K562 (cell line): ENCODE measurements around the gene RPL22L1. TPM values are rescaled to one million over a fixed set of nuclear protein-coding genes. Genes with fewer than 3 reads are reported as not detected.
"Not testable (repeated sequence)": the region's sequence is repeated elsewhere in the genome, so short reads cannot be mapped to it uniquely, and the experiment has no call there.

Source experiments
- ATAC-seq: fragments of 200-7000 bp; cut with Tn5 transposase; 3 replicates; pipeline ENCODE4 v1.9.1; 2020; ENCODE audit warnings: moderate library complexity
- BruUV-seq: library from RNA; stranded (reverse); fragments of 400-500 nt; replicated peaks from 2 replicates; lab custom pipeline; 2021; lab: Mats Ljungman, UMichigan
- CTCF ChIA-PET: fragments of 300-600 bp; formaldehyde crosslinking; extraction: SDS; loops from one replicate; lab custom pipeline; 2021; ENCODE audit warnings: low intra/inter-chr PET ratio; lab: Yijun Ruan, JAX
- POLR2A ChIA-PET: fragments of 300-600, 350-650 bp; sonication (Branson Sonifier 250); formaldehyde crosslinking; extraction: SDS; loops from one replicate; lab custom pipeline; 2021; ENCODE audit warnings: antibody characterized with exemption, inconsistent platforms; lab: Yijun Ruan, JAX
- DNase-seq, 4 experiments: peaks; one replicate each; pipeline versions ENCODE4 v3.0.0 to v3.0.0-alpha.2; 2011 to 2018; ENCODE audit warnings: low spot score in 3 of 4, mixed read lengths in 3 of 4; ENCODE audit errors: extremely low read depth in 1 of 4
- FAIRE-seq: peaks from 2 replicates; lab custom pipeline; 2011; peaks lifted over from hg19 to GRCh38; lab: Jason Lieb, UNC
- H2AFZ ChIP-seq: 2 replicates; pipeline ENCODE4 v1.6.0; 2011; ENCODE audit warnings: low read depth, low read length, control low read depth, inconsistent platforms
- H3K27ac ChIP-seq: fragments of 200-600 bp; 3 replicates; pipeline ENCODE4 v1.8.0; 2011; ENCODE audit warnings: low read depth, mild to moderate bottlenecking, control low read depth, inconsistent platforms, low read length, moderate library complexity, mixed read lengths; ENCODE audit errors: extremely low read depth
- H3K27me3 ChIP-seq, 2 experiments: fragments of 300-600 bp in 1 of 2; 2 replicates in 1 of 2; 3 replicates in 1 of 2; pipeline versions ENCODE4 v1.6.0 to v1.8.0; 2011; ENCODE audit warnings: inconsistent platforms in 2 of 2, low read length in 2 of 2, mild to moderate bottlenecking in 1 of 2, mixed read lengths in 1 of 2, moderate library complexity in 1 of 2; ENCODE audit not compliant: control insufficient read depth in 2 of 2, insufficient read depth in 2 of 2
- H3K36me3 ChIP-seq: fragments of 300-600 bp; 3 replicates; pipeline ENCODE4 v1.8.0; 2011; ENCODE audit warnings: mild to moderate bottlenecking, low read length, inconsistent platforms; ENCODE audit not compliant: control insufficient read depth, insufficient read depth
- H3K4me1 ChIP-seq, 2 experiments: fragments of 200-600 bp in 1 of 2; replicated peaks in 1 of 2; 2 replicates in 1 of 2; 3 replicates in 1 of 2; pipeline versions ENCODE4 v1.5.1 to v1.8.0; 2011; ENCODE audit warnings: inconsistent platforms in 2 of 2, low read length in 2 of 2, mild to moderate bottlenecking in 1 of 2, mixed read lengths in 1 of 2, moderate library complexity in 1 of 2; ENCODE audit not compliant: control insufficient read depth in 2 of 2, insufficient read depth in 2 of 2
- H3K4me2 ChIP-seq: 2 replicates; pipeline ENCODE4 v1.6.1; 2011; ENCODE audit warnings: low read length, control low read depth, inconsistent platforms, mixed read lengths; ENCODE audit not compliant: insufficient read depth
- H3K4me3 ChIP-seq: fragments of 200-600 bp; sonication (generic), shearing (Covaris generic); 2 replicates; pipeline ENCODE4 v1.5.1; 2016; ENCODE audit warnings: control low read depth, inconsistent platforms
- H3K79me2 ChIP-seq: fragments of 200-600 bp; 3 replicates; pipeline ENCODE4 v1.8.0; 2011; ENCODE audit warnings: low read length, inconsistent platforms; ENCODE audit not compliant: control insufficient read depth, insufficient read depth
- H3K9ac ChIP-seq, 2 experiments: 2 replicates each; pipeline versions ENCODE4 v1.6.0 to v1.6.1; 2011; ENCODE audit warnings: low read depth in 2 of 2, low read length in 2 of 2, control low read depth in 1 of 2, inconsistent platforms in 1 of 2, mild to moderate bottlenecking in 1 of 2, mixed read lengths in 1 of 2; ENCODE audit not compliant: insufficient read depth in 1 of 2
- H3K9me1 ChIP-seq: one replicate; pipeline ENCODE4 v1.6.0; 2011; ENCODE audit warnings: inconsistent platforms, mild to moderate bottlenecking, low read length, moderate library complexity; ENCODE audit not compliant: control insufficient read depth, insufficient read depth
- H3K9me3 ChIP-seq: replicated peaks from 2 replicates; pipeline ENCODE4 v1.5.1; 2011; ENCODE audit warnings: low read depth, low read length, inconsistent platforms; ENCODE audit not compliant: control insufficient read depth, insufficient read depth
- H4K20me1 ChIP-seq: replicated peaks from 2 replicates; pipeline ENCODE4 v1.6.1; 2011; ENCODE audit warnings: low read length, inconsistent platforms, mixed read lengths; ENCODE audit not compliant: control insufficient read depth, insufficient read depth
- CBFA2T2 ChIP-seq: fragments of 450-650 bp; conservative IDR thresholded peaks from 2 replicates; pipeline ENCODE4 v1.6.1; 2017; ENCODE audit warnings: mild to moderate bottlenecking
- FOXA1 ChIP-seq: fragments of 450-650 bp; IDR thresholded peaks from 2 replicates; pipeline ENCODE4 v1.6.1; 2016; ENCODE audit warnings: mild to moderate bottlenecking, borderline replicate concordance
- WGBS: fragments of 100-300 bp; shearing (Covaris generic); methylation state at CpG from one replicate; pipeline ENCODE4 v1.1.6; 2016; ENCODE audit warnings: low coverage, mixed read lengths; ENCODE audit not compliant: insufficient coverage; ENCODE audit errors: missing lambda C conversion rate; 5-methylcytosine and 5-hydroxymethylcytosine counted together
- in situ Hi-C: fragments of 300-500 bp; cut with MboI; formaldehyde crosslinking; loops from 4 replicates; pipeline ENCODE4 v1.15.0; 2018; ENCODE audit warnings: inconsistent platforms, mixed read lengths
- intact Hi-C: fragments of 100-400 bp; cut with micrococcal nuclease; formaldehyde crosslinking; loops from 2 replicates; pipeline ENCODE4 v1.14.2; 2022
- polyA plus RNA-seq, 8 experiments: library from polyadenylated mRNA; depleted of rRNA in 4 of 8; stranded (reverse) in 5 of 8; unstranded in 3 of 8; fragments of >200 nt; fragmentation: Nextera tagmentation in 2 of 8; fragmentation: Illumina TruSeq in 1 of 8; extraction: Ambion mirVana in 2 of 8; extraction: Trizol in 1 of 8; gene quantifications; 2 replicates each; pipeline versions ENCODE4 v1.2.1 to v1.2.3, GENCODE V29; 2011 to 2014; ENCODE audit warnings: inconsistent platforms in 1 of 8, missing spikeins in 1 of 8
- total RNA-seq, 7 experiments: library from RNA; depleted of rRNA in 6 of 7; stranded (reverse); fragments of >200 nt in 6 of 7; fragmentation: Illumina TruSeq in 2 of 7; extraction: Trizol in 2 of 7; gene quantifications; 2 replicates each; pipeline versions ENCODE4 v1.2.1 to v1.2.3, GENCODE V29; 2011 to 2021; ENCODE audit warnings: low replicate concordance in 1 of 7

RPL22L1 gene
- total and polyA plus RNA-seq, 9 of the 15 experiments (the other 6 are each of a cell fraction or from before 2014, with no cell fraction given) = 53.9 to 198 (median 108) TPM

GRCh38 chr3:170897978-170898377 lies 28.0 kb upstream of the RPL22L1 start:
- Histone ChIP-seq H4K20me1 (no peaks in the 10 kb centered on the region), H3K4me2 (no peak overlapping the region), H3K36me3 (peaks cover 13% of the 10 kb centered on the region; the same call in 1 of the 3 replicates), H3K9me3 (0 out of 2 replicates have a peak, but pooled peaks cover 2% of the 10 kb centered on the region), H3K79me2 (no peaks in the 10 kb centered on the region), H3K4me3 (no peak overlapping the region), H3K27me3 (no peaks in the 10 kb centered on the region), H3K27ac (no peak overlapping the region), H3K9ac (no peak overlapping the region), H3K4me1 (peaks cover under 1 to 2% of the 10 kb centered on the region in 2 experiments; a peak in 1 of 5 replicates), H2AFZ (no peak overlapping the region), H3K9me1 (no peaks in the 10 kb centered on the region)
- no peak for ATAC-seq
- DNase-seq = no peak
- BruUV-seq = no TSS peak
- intact Hi-C loops (no loop called here), in situ Hi-C loops (no loop called here)
- FAIRE-seq = no peak
- ChIA-PET CTCF (no interaction called here), POLR2A (no interaction called here)
- no peak for TF ChIP-seq FOXA1
- no peak for TF ChIP-seq CBFA2T2
- 95% methylated on average over 2 of the region's 2 CpGs for WGBS

- BruUV-seq, H3K27me3 ChIP-seq, H3K4me2 ChIP-seq, FAIRE-seq, POLR2A ChIA-PET, H3K4me3 ChIP-seq, intact Hi-C loops, DNase-seq, H3K27ac ChIP-seq, in situ Hi-C loops, H3K4me1 ChIP-seq, H2AFZ ChIP-seq, CTCF ChIA-PET, H3K9me3 ChIP-seq, H3K9ac ChIP-seq, ATAC-seq, H4K20me1 ChIP-seq, H3K79me2 ChIP-seq, H3K9me1 ChIP-seq: not testable (repeated sequence)
- H3K36me3 ChIP-seq = peaks cover 15% of the 10 kb centered on the region; the same call in 1 of the 3 replicates
- 83% methylated on average over 1 of the region's 1 CpG for WGBS
These were observed 27.2 kb upstream of the RPL22L1 start for GRCh38 chr3:170897199-170897598.
